HUES64 (cell line): ENCODE results near the gene BRD3OS.

Experiments used
- H3K27ac ChIP-seq: 2 replicates; pipeline ENCODE4 v1.7.0; 2013; ENCODE audit warnings: low read depth, low read length, inconsistent platforms
- H3K27me3 ChIP-seq: 2 replicates; pipeline ENCODE4 v1.6.1; 2013; ENCODE audit warnings: mild to moderate bottlenecking, low read length; ENCODE audit not compliant: insufficient read depth
- H3K36me3 ChIP-seq: 2 replicates; pipeline ENCODE4 v1.6.1; 2013; ENCODE audit warnings: mild to moderate bottlenecking, low read length; ENCODE audit not compliant: insufficient read depth
- H3K4me1 ChIP-seq: 2 replicates; pipeline ENCODE4 v1.6.1; 2013; ENCODE audit warnings: mild to moderate bottlenecking, low read length, moderate library complexity; ENCODE audit not compliant: insufficient read depth
- H3K4me3 ChIP-seq: 2 replicates; pipeline ENCODE4 v1.5.1; 2013; ENCODE audit warnings: mild to moderate bottlenecking, low read length, moderate library complexity
- H3K9ac ChIP-seq: 2 replicates; pipeline ENCODE4 v1.6.1; 2013; ENCODE audit warnings: mild to moderate bottlenecking, low read depth, low read length
- H3K9me3 ChIP-seq: 2 replicates; pipeline ENCODE4 v1.6.1; 2013; ENCODE audit warnings: low read depth, low read length; ENCODE audit not compliant: insufficient read depth
- WGBS: fragments of 150-250, 120-280 bp; methylation state at CpG from one replicate; pipeline ENCODE4 v1.1.7; 2013; ENCODE audit warnings: missing lambda C conversion rate; 5-methylcytosine and 5-hydroxymethylcytosine counted together

Gene BRD3OS

GRCh38 chr9:134030821-134031470 lies 5.7 kb downstream of the BRD3OS start:
- Histone ChIP-seq H3K27me3 (no peaks in the 10 kb centered on the region), H3K4me3 (no peak overlapping the region), H3K36me3 (peaks cover 70% of the 10 kb centered on the region)

GRCh38 chr9:134031783-134032182 lies 6.5 kb downstream of the BRD3OS start:
- Histone ChIP-seq H3K9me3 (no peaks in the 10 kb centered on the region), H3K4me1 (no peaks in the 10 kb centered on the region), H3K9ac (no peak overlapping the region), H3K27me3 (no peaks in the 10 kb centered on the region), H3K36me3 (peaks cover 78% of the 10 kb centered on the region), H3K27ac (no peak overlapping the region), H3K4me3 (no peak overlapping the region)
- WGBS: 97% methylated on average over 14 of the region's 14 CpGs

More at GRCh38 chr9:134030821-134031470, 5.7 kb downstream of the BRD3OS start:
- Histone ChIP-seq H3K27ac (no peak overlapping the region), H3K9me3 (no peaks in the 10 kb centered on the region), H3K9ac (no peak overlapping the region), H3K4me1 (no peaks in the 10 kb centered on the region; the same call in 1 of the 2 replicates)
- 96% methylated on average over 29 of the region's 29 CpGs for WGBS

GRCh38 chr9:134032456-134033222 lies 7.4 kb downstream of the BRD3OS start:
- Histone ChIP-seq H3K9ac (no peak overlapping the region), H3K27me3 (no peaks in the 10 kb centered on the region), H3K27ac (no peak overlapping the region), H3K4me3 (no peak overlapping the region), H3K4me1 (no peaks in the 10 kb centered on the region), H3K36me3 (peaks cover 79% of the 10 kb centered on the region), H3K9me3 (no peaks in the 10 kb centered on the region)
- WGBS: 96% methylated on average over 38 of the region's 40 CpGs

DNA sequence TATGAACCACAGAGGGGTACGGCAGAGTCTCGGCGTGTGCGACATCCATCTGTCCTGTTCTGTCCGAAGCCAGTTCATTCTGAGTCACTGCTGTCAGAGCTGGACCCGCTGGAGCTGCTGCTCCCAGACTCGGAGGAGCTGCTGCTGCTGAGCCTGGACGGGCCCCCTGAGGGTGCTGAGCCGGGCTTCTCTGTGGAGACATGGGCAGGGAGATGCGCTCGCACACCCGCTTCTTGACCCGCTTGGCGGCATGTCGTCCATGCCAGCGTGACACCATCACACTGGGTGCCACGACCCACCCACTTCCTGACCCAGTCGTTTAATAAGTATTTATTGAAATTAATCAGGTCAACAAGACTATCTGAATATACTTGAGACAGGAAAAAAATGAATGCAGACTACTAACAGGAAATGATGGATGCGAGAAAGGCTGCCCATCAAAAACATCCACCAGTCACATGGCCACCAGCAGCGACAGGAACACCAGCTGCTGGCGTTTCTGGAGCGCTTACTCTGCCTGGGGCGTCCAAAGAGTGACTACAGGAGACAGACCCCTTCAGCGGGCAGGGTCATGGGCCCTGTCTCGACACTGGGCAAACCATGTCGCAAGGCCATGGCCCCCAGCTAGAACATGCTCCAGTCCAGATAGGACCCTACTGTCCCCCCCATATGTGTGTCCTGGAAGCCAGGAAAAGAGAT lies 8.4 kb downstream of the BRD3OS start:
- 97% methylated on average over 26 of the region's 26 CpGs for WGBS
- no peak overlapping the region for H3K9ac ChIP-seq
- no peaks in the 10 kb centered on the region for H3K9me3 ChIP-seq
- peaks cover 88% of the 10 kb centered on the region for H3K36me3 ChIP-seq
- no peaks in the 10 kb centered on the region for H3K27me3 ChIP-seq
- no peak overlapping the region for H3K4me3 ChIP-seq
- H3K4me1 ChIP-seq: no peaks in the 10 kb centered on the region
- no peak overlapping the region for H3K27ac ChIP-seq

- H3K27ac ChIP-seq: no peak overlapping the region
- H3K9me3 ChIP-seq: no peaks in the 10 kb centered on the region
- no peak overlapping the region for H3K9ac ChIP-seq
- peaks cover 91% of the 10 kb centered on the region for H3K36me3 ChIP-seq
- WGBS: 96% methylated on average over 19 of the region's 19 CpGs
- no peak overlapping the region for H3K4me3 ChIP-seq
- no peaks in the 10 kb centered on the region for H3K4me1 ChIP-seq
- no peaks in the 10 kb centered on the region for H3K27me3 ChIP-seq
These were observed 9.1 kb downstream of the BRD3OS start for GRCh38 chr9:134034215-134035040.

DNA sequence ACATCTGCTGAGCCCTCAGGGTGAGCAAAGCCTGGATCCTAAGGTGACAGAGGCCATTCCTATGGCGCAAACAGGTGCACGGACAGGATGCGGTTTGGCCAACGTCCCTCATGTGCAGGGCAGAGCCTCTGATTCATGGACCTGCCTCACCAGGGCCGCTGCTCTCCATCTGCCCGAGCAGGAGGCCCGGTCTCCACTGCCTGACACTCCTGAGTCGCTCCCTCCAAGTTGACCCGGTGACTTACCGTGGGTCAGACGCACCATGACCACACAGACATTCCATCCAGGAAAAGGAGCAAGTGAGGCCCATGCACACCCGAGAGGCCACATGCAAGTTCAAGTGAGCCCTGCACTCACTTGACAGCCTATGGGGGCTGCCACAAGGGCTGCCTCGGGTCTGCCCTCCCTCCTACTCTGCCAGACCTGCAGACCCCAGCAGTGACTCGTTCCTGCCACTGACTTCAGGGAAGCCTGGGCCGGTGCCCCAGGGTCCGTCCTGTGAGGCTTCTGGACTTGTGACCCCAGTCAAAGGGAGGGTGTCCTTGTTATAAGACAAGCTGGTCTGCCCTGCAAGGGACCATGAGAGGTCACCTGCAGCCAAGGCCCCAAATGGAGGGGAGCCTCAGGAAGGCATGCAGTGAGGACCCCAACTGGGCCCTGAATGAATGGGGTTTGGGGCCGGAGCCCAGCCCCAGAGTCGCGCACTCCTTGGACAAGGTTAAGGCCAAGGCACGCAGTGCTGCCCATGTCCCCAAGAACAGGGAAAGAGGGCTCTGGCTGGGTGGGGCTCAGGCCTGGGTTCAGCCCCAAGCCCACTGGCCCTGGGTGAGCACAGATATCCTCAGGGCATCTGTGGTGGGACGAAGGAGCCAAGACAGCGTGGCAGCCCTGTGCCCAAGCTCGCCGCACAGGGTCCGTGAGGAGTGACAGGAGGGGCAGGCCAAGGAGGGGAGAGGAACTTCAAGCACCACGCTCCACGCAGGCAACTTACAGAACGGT lies 10.1 kb downstream of the BRD3OS start:
- H3K9me3 ChIP-seq: no peaks in the 10 kb centered on the region
- H3K36me3 ChIP-seq: peaks cover 98% of the 10 kb centered on the region
- H3K4me3 ChIP-seq: no peak overlapping the region
- no peaks in the 10 kb centered on the region for H3K4me1 ChIP-seq
- 97% methylated on average over 28 of the region's 28 CpGs for WGBS
- H3K9ac ChIP-seq: no peak overlapping the region
- H3K27me3 ChIP-seq: no peaks in the 10 kb centered on the region
- H3K27ac ChIP-seq: no peak overlapping the region

- H3K4me1 ChIP-seq: no peaks in the 10 kb centered on the region
- no peak overlapping the region for H3K27ac ChIP-seq
- H3K9me3 ChIP-seq: no peaks in the 10 kb centered on the region
- H3K27me3 ChIP-seq: no peaks in the 10 kb centered on the region
- WGBS: 97% methylated on average over 16 of the region's 16 CpGs
- H3K36me3 ChIP-seq: peaks cover 98% of the 10 kb centered on the region
- H3K9ac ChIP-seq: no peak overlapping the region
- no peak overlapping the region for H3K4me3 ChIP-seq
These were observed 10.8 kb downstream of the BRD3OS start for GRCh38 chr9:134036130-134036529.

DNA sequence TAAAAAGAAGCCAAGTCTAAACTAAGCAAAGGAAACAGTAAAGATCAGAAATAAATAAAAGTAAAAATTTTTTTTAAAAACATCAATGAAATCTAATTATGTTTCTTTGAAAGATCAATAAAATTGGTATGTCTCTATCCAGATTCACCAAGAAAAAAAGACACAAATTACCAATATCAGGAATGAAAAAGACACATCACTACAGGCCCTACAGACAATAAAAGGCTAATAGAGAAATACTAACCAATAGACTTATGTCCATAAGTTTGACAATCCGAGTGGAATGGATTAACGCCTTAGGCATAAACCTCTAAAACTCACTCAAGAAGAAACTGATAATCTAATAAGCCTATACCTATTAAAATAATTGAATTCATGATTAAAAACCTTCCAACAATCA lies 12.4 kb downstream of the BRD3OS start:
- no peaks in the 10 kb centered on the region for H3K4me1 ChIP-seq
- no peaks in the 10 kb centered on the region for H3K9me3 ChIP-seq
- WGBS: 87% methylated on average over 2 of the region's 2 CpGs
- H3K36me3 ChIP-seq: peaks cover 95% of the 10 kb centered on the region
- no peak overlapping the region for H3K27ac ChIP-seq
- H3K9ac ChIP-seq: no peak overlapping the region
- H3K4me3 ChIP-seq: no peak overlapping the region
- H3K27me3 ChIP-seq: no peaks in the 10 kb centered on the region

- no peak overlapping the region for H3K4me3 ChIP-seq
- no peaks in the 10 kb centered on the region for H3K4me1 ChIP-seq
- 95% methylated on average over 20 of the region's 20 CpGs for WGBS
- H3K36me3 ChIP-seq: peaks cover 93% of the 10 kb centered on the region
- H3K9ac ChIP-seq: no peak overlapping the region
- H3K27ac ChIP-seq: no peak overlapping the region
- H3K27me3 ChIP-seq: no peaks in the 10 kb centered on the region
- H3K9me3 ChIP-seq: no peaks in the 10 kb centered on the region
These were observed 14.3 kb downstream of the BRD3OS start for GRCh38 chr9:134039386-134040175.
